Mesenchymal stem cell (in vitro differentiated cells and primary cell): ENCODE measurements around the gene AQP7.

ENCODE experiments used
- DNase-seq: peaks from one replicate; pipeline ENCODE4 v3.0.0-alpha.2; 2013
- H2AFZ ChIP-seq: one replicate; pipeline ENCODE4 v1.6.1; 2013; ENCODE audit warnings: low read depth, mild to moderate bottlenecking, control low read depth, inconsistent platforms, low read length, moderate library complexity
- H2AK5ac ChIP-seq: 2 replicates; pipeline ENCODE4 v1.6.1; 2013; ENCODE audit warnings: low read length, moderate library complexity, mild to moderate bottlenecking, inconsistent platforms; ENCODE audit not compliant: severe bottlenecking
- H2BK120ac ChIP-seq: one replicate; pipeline ENCODE4 v1.6.1; 2013; ENCODE audit warnings: low read depth, mild to moderate bottlenecking, inconsistent platforms, low read length, moderate library complexity
- H2BK12ac ChIP-seq, 2 experiments: one replicate each; pipeline ENCODE4 v1.6.1; 2013; ENCODE audit warnings: inconsistent platforms in 2 of 2, low read length in 2 of 2, mild to moderate bottlenecking in 2 of 2, moderate library complexity in 2 of 2, control low read depth in 1 of 2
- H2BK15ac ChIP-seq: one replicate; pipeline ENCODE4 v1.6.1; 2013; ENCODE audit warnings: mild to moderate bottlenecking, low read depth, inconsistent platforms; ENCODE audit not compliant: poor library complexity, severe bottlenecking
- H2BK5ac ChIP-seq: 2 replicates; pipeline ENCODE4 v1.6.1; 2013; ENCODE audit warnings: low read depth, mild to moderate bottlenecking, low read length, control low read depth, inconsistent platforms; ENCODE audit not compliant: poor library complexity, severe bottlenecking
- H3K14ac ChIP-seq, 2 experiments: one replicate each; pipeline ENCODE4 v1.6.1; 2013; ENCODE audit warnings: inconsistent platforms in 2 of 2, low read length in 2 of 2, control low read depth in 1 of 2, mild to moderate bottlenecking in 1 of 2, moderate library complexity in 1 of 2
- H3K18ac ChIP-seq, 2 experiments: one replicate each; pipeline ENCODE4 v1.6.1; 2013; ENCODE audit warnings: inconsistent platforms in 2 of 2, low read length in 2 of 2, control low read depth in 1 of 2, low read depth in 1 of 2, mild to moderate bottlenecking in 1 of 2
- H3K23ac ChIP-seq, 2 experiments: one replicate each; pipeline ENCODE4 v1.6.1; 2013; ENCODE audit warnings: inconsistent platforms in 2 of 2, low read length in 2 of 2, mild to moderate bottlenecking in 2 of 2, moderate library complexity in 2 of 2, control low read depth in 1 of 2
- H3K27ac ChIP-seq: 2 replicates; pipeline ENCODE4 v1.5.1; 2013; ENCODE audit warnings: mild to moderate bottlenecking, moderate library complexity, low read length, control low read depth, inconsistent platforms; ENCODE audit not compliant: poor library complexity, severe bottlenecking
- H3K27me3 ChIP-seq, 2 experiments: 2 replicates each; pipeline versions ENCODE4 v1.6.1 to v1.7.0; 2013; ENCODE audit warnings: low read length in 2 of 2, mild to moderate bottlenecking in 2 of 2, moderate library complexity in 2 of 2, control low read depth in 1 of 2, inconsistent platforms in 1 of 2; ENCODE audit not compliant: control insufficient read depth in 1 of 2, insufficient read depth in 1 of 2
- H3K36me3 ChIP-seq, 2 experiments: 2 replicates each; pipeline versions ENCODE4 v1.6.1 to v1.7.0; 2013; ENCODE audit warnings: low read length in 2 of 2, control low read depth in 1 of 2, inconsistent platforms in 1 of 2, low read depth in 1 of 2, mild to moderate bottlenecking in 1 of 2; ENCODE audit not compliant: insufficient read depth in 2 of 2, control insufficient read depth in 1 of 2
- H3K4ac ChIP-seq, 2 experiments: one replicate each; pipeline ENCODE4 v1.6.1; 2013; ENCODE audit warnings: inconsistent platforms in 2 of 2, low read length in 2 of 2, mild to moderate bottlenecking in 2 of 2, moderate library complexity in 2 of 2, control low read depth in 1 of 2, low read depth in 1 of 2
- H3K4me1 ChIP-seq: 2 replicates; pipeline ENCODE4 v1.6.1; 2013; ENCODE audit warnings: low read depth, low read length, control low read depth; ENCODE audit not compliant: control insufficient read depth, insufficient read depth
- H3K4me2 ChIP-seq: 2 replicates; pipeline ENCODE4 v1.6.1; 2013; ENCODE audit warnings: low read length, mild to moderate bottlenecking, inconsistent platforms; ENCODE audit not compliant: poor library complexity, severe bottlenecking
- H3K4me3 ChIP-seq, 2 experiments: 2 replicates each; pipeline versions ENCODE4 v1.5.1 to v1.7.0; 2013; ENCODE audit warnings: low read length in 2 of 2, mild to moderate bottlenecking in 2 of 2, control low read depth in 1 of 2, low read depth in 1 of 2; ENCODE audit not compliant: insufficient read depth in 1 of 2
- H3K79me1 ChIP-seq: replicated peaks from 2 replicates; pipeline ENCODE4 v1.6.1; 2013; ENCODE audit warnings: mild to moderate bottlenecking, control low read depth, low read length, inconsistent platforms; ENCODE audit not compliant: poor library complexity, severe bottlenecking
- H3K9ac ChIP-seq: 2 replicates; pipeline ENCODE4 v1.7.0; 2013; ENCODE audit warnings: mild to moderate bottlenecking, low read length, moderate library complexity
- H3K9me3 ChIP-seq: 2 replicates; pipeline ENCODE4 v1.7.0; 2013; ENCODE audit warnings: mild to moderate bottlenecking, low read length; ENCODE audit not compliant: control insufficient read depth
- H4K8ac ChIP-seq: one replicate; pipeline ENCODE4 v1.6.1; 2013; ENCODE audit warnings: inconsistent platforms, mild to moderate bottlenecking, low read length, moderate library complexity
- H4K91ac ChIP-seq: one replicate; pipeline ENCODE4 v1.6.1; 2013; ENCODE audit warnings: mild to moderate bottlenecking, low read length, inconsistent platforms
- WGBS: methylation state at CpG from one replicate; pipeline ENCODE4 v1.1.7; 2013; ENCODE audit warnings: mixed read lengths; 5-methylcytosine and 5-hydroxymethylcytosine counted together

AQP7 gene

GRCh38 chr9:33414889-33415500 is 12.6 kb upstream of the AQP7 start:
- Histone ChIP-seq H3K36me3 (no peaks in the 10 kb centered on the region), H3K4me2 (no peak overlapping the region), H3K9me3 (no peaks in the 10 kb centered on the region), H2AK5ac (no peak overlapping the region), H2AFZ (no peak overlapping the region), H3K4me1 (peaks cover 11% of the 10 kb centered on the region), H3K23ac (no peak overlapping the region), H3K4ac (no peak overlapping the region), H2BK12ac (no peak overlapping the region), H4K91ac (peak overlapping the region; percentile 30), H3K79me1 (no peaks in the 10 kb centered on the region), H2BK5ac (no peak overlapping the region), H4K8ac (peak overlapping the region; percentile 9), H2BK15ac (no peak overlapping the region), H3K27me3 (peaks cover 23 to 39% of the 10 kb centered on the region in 2 experiments), H3K18ac (peak overlapping the region in 1 of 2 experiments; percentile 6), H3K14ac (no peak overlapping the region), H3K4me3 (no peak overlapping the region), H3K9ac (no peak overlapping the region), H3K27ac (no peak overlapping the region), H2BK120ac (no peak overlapping the region)
- 82% methylated on average over 10 of the region's 13 CpGs for WGBS
- no peak for DNase-seq

GRCh38 chr9:33414268-33414667 is 11.9 kb upstream of the AQP7 start:
- H3K79me1 ChIP-seq = no peaks in the 10 kb centered on the region
- no peak overlapping the region for H2BK15ac ChIP-seq
- no peak for DNase-seq
- no peak overlapping the region for H2AK5ac ChIP-seq
- no peak overlapping the region for H3K18ac ChIP-seq
- no peak overlapping the region for H2AFZ ChIP-seq
- H3K36me3 ChIP-seq = no peaks in the 10 kb centered on the region
- H3K4ac ChIP-seq = no peak overlapping the region
- no peak overlapping the region for H2BK12ac ChIP-seq
- H3K14ac ChIP-seq = no peak overlapping the region
- no peak overlapping the region for H3K23ac ChIP-seq
- no peak overlapping the region for H3K4me3 ChIP-seq
- no peak overlapping the region for H3K27ac ChIP-seq
- WGBS = 85% methylated on average over 3 of the region's 3 CpGs
- no peak overlapping the region for H4K91ac ChIP-seq
- no peak overlapping the region for H2BK120ac ChIP-seq
- no peak overlapping the region for H4K8ac ChIP-seq
- H3K4me2 ChIP-seq = no peak overlapping the region
- no peak overlapping the region for H3K9ac ChIP-seq
- H3K4me1 ChIP-seq = peaks cover 11% of the 10 kb centered on the region
- H3K9me3 ChIP-seq = no peaks in the 10 kb centered on the region
- H3K27me3 ChIP-seq = peaks cover 19 to 36% of the 10 kb centered on the region in 2 experiments
- H2BK5ac ChIP-seq = no peak overlapping the region

GRCh38 chr9:33408087-33408486 is 5.7 kb upstream of the AQP7 start:
- no peak overlapping the region for H4K8ac ChIP-seq
- H3K9me3 ChIP-seq = no peaks in the 10 kb centered on the region
- H2AFZ ChIP-seq = no peak overlapping the region
- H3K4ac ChIP-seq = no peak overlapping the region
- no peak overlapping the region for H3K18ac ChIP-seq
- H2BK12ac ChIP-seq = no peak overlapping the region
- DNase-seq = no peak
- no peak overlapping the region for H3K23ac ChIP-seq
- peaks cover 4 to 11% of the 10 kb centered on the region in 2 experiments for H3K27me3 ChIP-seq
- H3K79me1 ChIP-seq = no peaks in the 10 kb centered on the region
- peak overlapping the region in 1 of 2 experiments; percentile 55 for H3K14ac ChIP-seq
- H2BK5ac ChIP-seq = no peak overlapping the region
- H3K9ac ChIP-seq = no peak overlapping the region
- H3K4me3 ChIP-seq = no peak overlapping the region
- no peak overlapping the region for H2BK15ac ChIP-seq
- no peaks in the 10 kb centered on the region for H3K36me3 ChIP-seq
- WGBS = 81% methylated on average over 5 of the region's 5 CpGs
- no peak overlapping the region for H2BK120ac ChIP-seq
- no peak overlapping the region for H3K4me2 ChIP-seq
- no peak overlapping the region for H2AK5ac ChIP-seq
- peaks cover 1% of the 10 kb centered on the region for H3K4me1 ChIP-seq
- no peak overlapping the region for H3K27ac ChIP-seq
- no peak overlapping the region for H4K91ac ChIP-seq

GRCh38 chr9:33407061-33407460 is 4.7 kb upstream of the AQP7 start:
- Histone ChIP-seq H3K36me3 (no peaks in the 10 kb centered on the region), H2BK5ac (no peak overlapping the region), H2BK12ac (no peak overlapping the region), H2AFZ (no peak overlapping the region), H3K4ac (no peak overlapping the region), H3K79me1 (no peaks in the 10 kb centered on the region), H3K27me3 (peaks cover 6 to 11% of the 10 kb centered on the region in 2 experiments), H3K9me3 (no peaks in the 10 kb centered on the region), H3K27ac (no peak overlapping the region), H3K9ac (no peak overlapping the region), H2BK15ac (no peak overlapping the region), H3K14ac (no peak overlapping the region), H3K23ac (no peak overlapping the region), H4K91ac (no peak overlapping the region), H2BK120ac (no peak overlapping the region), H3K18ac (no peak overlapping the region), H4K8ac (no peak overlapping the region), H2AK5ac (no peak overlapping the region), H3K4me2 (no peak overlapping the region), H3K4me1 (peaks cover 1% of the 10 kb centered on the region), H3K4me3 (no peak overlapping the region)
- DNase-seq = no peak
- 100% methylated on average over 1 of the region's 3 CpGs for WGBS
